Activated T-helper 17 cell treated with anti-CD3 and anti-CD28 coated beads, Interleukin-2, amount 50 U/mL, for 72 hours (primary cell): ENCODE measurements around the gene PRTN3. TPM values are rescaled to one million over a fixed set of nuclear protein-coding genes. Genes with fewer than 3 reads are reported as not detected.
"Not testable (repeated sequence)": the region's sequence is repeated elsewhere in the genome, so short reads cannot be mapped to it uniquely, and the experiment has no call there.

Experiments used
- ATAC-seq: fragments of 150-1000 bp; cut with Tn5 transposase; replicated peaks from 2 replicates; pipeline ENCODE4 v1.10.0; 2021; ENCODE audit warnings: mild to moderate bottlenecking, moderate library complexity
- H3K27ac Mint-ChIP-seq: one replicate; pipeline ENCODE4 v1.8.0; 2022; ENCODE audit warnings: mixed read lengths
- H3K27me3 Mint-ChIP-seq: one replicate; pipeline ENCODE4 v1.8.0; 2022; ENCODE audit warnings: mixed read lengths
- H3K36me3 Mint-ChIP-seq: one replicate; pipeline ENCODE4 v1.8.0; 2022; ENCODE audit warnings: low read depth, mild to moderate bottlenecking, mixed read lengths
- H3K4me1 Mint-ChIP-seq: one replicate; pipeline ENCODE4 v1.8.0; 2022; ENCODE audit warnings: mixed read lengths
- H3K4me3 Mint-ChIP-seq: one replicate; pipeline ENCODE4 v1.8.0; 2022; ENCODE audit warnings: mild to moderate bottlenecking, mixed read lengths
- H3K9me3 Mint-ChIP-seq: one replicate; pipeline ENCODE4 v1.8.0; 2022; ENCODE audit warnings: mixed read lengths
- total RNA-seq, 2 donors: library from RNA; stranded (reverse); gene quantifications; one replicate each; pipeline ENCODE4 v1.2.3, GENCODE V29; 2022

The PRTN3 gene
- total RNA-seq, 2 donors from 2014 or later, result not detected

DNA sequence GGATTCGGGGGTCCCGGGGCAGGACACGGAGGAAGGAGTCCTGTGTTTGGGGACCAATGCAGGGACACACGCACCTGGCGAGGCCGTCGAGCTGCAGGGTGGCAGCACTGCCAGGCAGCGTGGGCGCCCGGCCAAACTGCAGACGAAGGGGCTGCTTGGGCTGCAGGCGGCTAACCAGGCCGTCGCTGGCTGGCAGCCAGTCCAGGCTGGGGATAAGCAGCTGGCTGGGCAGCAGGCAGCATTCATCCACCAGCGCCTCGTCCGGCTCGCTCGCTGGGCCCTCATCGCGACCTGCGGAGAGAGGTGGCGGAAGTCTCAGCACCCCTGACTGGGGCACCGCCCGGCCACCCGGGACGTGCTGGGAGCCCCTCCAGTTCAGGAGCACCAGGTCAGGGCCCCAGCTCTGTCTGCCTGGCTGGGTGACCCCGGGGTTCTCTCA is 30.2 kb downstream of the PRTN3 start:
- ATAC-seq, result no peak
- Mint-ChIP-seq H3K9me3 (no peaks in the 10 kb centered on the region), H3K4me3 (no peak overlapping the region), H3K27ac (no peak overlapping the region), H3K27me3 (no peaks in the 10 kb centered on the region), H3K4me1 (peaks cover 4% of the 10 kb centered on the region), H3K36me3 (peaks cover 35% of the 10 kb centered on the region)

DNA sequence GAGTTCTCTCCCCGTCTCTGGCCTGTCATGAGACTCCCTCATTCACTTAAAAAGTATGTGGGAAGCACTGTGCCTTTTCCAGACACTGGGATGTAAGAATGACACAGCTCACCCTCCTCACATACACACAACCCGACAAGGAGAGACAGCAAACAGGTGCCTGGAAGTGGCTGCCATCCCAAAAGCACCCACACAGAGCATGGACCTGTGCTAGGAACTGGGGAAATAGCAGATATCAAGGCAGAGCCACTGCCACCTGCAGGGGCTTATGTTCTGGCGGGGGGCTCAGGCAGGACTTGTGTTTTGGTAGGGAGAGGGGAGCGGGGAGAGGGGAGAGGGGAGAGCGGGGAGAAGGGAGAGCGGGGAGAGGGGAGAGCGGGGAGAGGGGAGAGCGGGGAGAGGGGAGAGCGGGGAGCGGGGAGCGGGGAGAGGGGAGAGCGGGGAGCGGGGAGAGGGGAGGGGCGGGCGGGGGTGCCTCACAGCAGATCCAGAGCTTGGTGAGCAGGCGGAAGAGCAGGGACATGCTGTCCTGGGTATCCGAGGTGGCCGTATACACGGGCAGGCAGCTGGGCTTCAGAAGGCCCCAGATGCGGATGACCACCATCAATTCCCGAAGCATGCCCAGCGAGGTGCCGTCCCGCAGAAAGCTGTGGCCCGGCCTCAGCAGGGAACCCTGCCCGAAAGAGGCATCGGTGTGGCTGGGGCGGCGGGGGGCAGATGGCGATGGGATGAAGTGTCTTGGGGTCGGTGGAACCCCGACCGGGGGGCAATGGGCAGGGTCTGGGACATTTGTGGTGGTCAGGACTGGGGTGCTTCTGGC is 30.9 kb downstream of the PRTN3 start:
- no peak for ATAC-seq

DNA sequence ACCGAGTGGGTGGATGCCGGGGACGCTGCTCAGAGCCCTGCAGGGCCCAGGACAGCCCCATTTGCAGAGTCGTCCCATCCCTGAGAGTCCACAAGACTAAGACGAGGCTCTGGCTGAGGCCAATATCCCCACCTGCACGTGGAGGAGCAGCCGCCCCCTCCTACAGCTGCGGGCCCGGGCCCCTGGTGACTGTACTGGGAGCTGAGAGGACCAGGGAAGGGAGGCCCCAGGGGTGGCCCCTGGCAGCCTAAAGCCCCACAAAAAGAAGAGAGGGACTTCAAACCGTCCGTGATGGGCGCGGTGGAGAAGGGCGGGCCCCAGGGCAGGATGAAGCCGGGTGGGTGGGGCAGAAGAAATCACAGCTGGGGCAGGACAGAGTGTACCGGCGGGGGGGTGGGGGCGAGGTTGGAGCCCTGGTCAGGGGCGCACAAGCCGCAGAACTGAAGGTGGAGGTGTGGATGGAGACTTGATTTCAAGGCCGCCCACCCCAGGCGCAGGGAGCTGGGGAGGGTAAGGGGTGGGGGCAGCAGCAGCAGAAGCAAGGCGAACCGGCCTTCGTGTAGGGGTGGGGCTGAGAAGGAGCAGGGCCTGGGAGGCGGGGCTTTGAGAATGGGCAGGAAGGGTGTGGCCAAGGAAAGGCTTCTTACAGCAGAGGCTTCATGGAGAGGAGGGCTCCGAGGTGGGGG is 31.6 kb downstream of the PRTN3 start:
- peaks cover 3% of the 10 kb centered on the region for H3K4me1 Mint-ChIP-seq
- ATAC-seq, result peak; percentile 90
- H3K4me3 Mint-ChIP-seq, result peak overlapping the region; percentile 64
- H3K36me3 Mint-ChIP-seq, result peaks cover 32% of the 10 kb centered on the region
- peak overlapping the region; percentile 66 for H3K27ac Mint-ChIP-seq
- no peaks in the 10 kb centered on the region for H3K9me3 Mint-ChIP-seq
- H3K27me3 Mint-ChIP-seq, result no peaks in the 10 kb centered on the region

More for the DNA sequence above, 30.9 kb downstream of the PRTN3 start:
- H3K36me3 Mint-ChIP-seq, result peaks cover 35% of the 10 kb centered on the region
- H3K27me3 Mint-ChIP-seq, result no peaks in the 10 kb centered on the region
- H3K4me1 Mint-ChIP-seq, result peaks cover 4% of the 10 kb centered on the region
- peak overlapping the region; percentile 66 for H3K27ac Mint-ChIP-seq
- no peaks in the 10 kb centered on the region for H3K9me3 Mint-ChIP-seq
- H3K4me3 Mint-ChIP-seq, result peak overlapping the region; percentile 64

DNA sequence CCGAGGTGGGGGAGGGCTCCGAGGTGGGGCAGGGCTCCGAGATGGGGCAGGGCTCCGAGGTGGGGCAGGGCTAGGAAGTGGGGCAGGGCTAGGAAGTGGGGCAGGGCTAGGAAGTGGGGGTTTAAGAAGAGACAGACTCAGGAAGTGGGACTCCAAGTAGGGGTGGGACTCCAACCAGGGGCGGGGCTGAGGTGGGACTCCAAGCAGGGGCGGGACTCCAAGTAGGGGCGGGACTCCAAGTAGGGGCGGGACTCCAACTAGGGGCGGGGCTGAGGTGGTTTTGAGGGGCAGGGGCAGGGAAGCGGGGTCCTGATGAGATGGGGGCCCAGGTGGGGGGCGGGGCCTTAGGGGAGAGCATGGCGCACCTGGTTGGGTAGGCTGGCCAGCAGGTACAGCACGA is 32.3 kb downstream of the PRTN3 start:
- H3K4me3 Mint-ChIP-seq, result peak overlapping the region; percentile 64
- H3K9me3 Mint-ChIP-seq, result no peaks in the 10 kb centered on the region
- peak; percentile 78 for ATAC-seq
- H3K36me3 Mint-ChIP-seq, result peaks cover 27% of the 10 kb centered on the region
- no peaks in the 10 kb centered on the region for H3K4me1 Mint-ChIP-seq
- H3K27ac Mint-ChIP-seq, result peak overlapping the region; percentile 66
- H3K27me3 Mint-ChIP-seq, result no peaks in the 10 kb centered on the region

DNA sequence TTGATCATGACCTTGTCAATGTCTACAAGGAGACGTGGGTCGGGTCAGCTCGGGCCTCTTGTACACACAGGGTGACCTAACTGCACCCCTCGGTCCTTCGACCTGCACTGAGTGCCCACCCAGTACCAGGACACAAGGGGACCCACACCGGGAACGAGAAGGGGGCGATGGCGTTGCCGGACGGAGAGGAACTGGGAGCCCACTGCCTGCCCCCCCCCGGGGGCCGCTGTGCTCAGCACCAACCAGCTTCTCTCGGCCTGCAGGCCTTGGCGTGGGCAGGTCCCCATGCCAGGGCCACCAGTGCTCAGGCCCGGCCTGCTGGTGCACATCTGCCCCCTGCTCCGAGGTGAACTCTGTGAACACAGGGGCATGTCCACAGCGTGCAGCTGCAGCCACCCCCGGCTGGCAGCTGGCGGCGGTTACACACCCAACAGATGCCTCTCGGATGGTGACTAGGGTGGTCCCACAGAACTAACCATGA is 32.8 kb downstream of the PRTN3 start:
- H3K27me3 Mint-ChIP-seq, result no peaks in the 10 kb centered on the region
- H3K9me3 Mint-ChIP-seq, result no peaks in the 10 kb centered on the region
- H3K27ac Mint-ChIP-seq, result no peak overlapping the region
- peaks cover 25% of the 10 kb centered on the region for H3K36me3 Mint-ChIP-seq
- H3K4me3 Mint-ChIP-seq, result peak overlapping the region; percentile 64
- ATAC-seq, result no peak
- no peaks in the 10 kb centered on the region for H3K4me1 Mint-ChIP-seq

DNA sequence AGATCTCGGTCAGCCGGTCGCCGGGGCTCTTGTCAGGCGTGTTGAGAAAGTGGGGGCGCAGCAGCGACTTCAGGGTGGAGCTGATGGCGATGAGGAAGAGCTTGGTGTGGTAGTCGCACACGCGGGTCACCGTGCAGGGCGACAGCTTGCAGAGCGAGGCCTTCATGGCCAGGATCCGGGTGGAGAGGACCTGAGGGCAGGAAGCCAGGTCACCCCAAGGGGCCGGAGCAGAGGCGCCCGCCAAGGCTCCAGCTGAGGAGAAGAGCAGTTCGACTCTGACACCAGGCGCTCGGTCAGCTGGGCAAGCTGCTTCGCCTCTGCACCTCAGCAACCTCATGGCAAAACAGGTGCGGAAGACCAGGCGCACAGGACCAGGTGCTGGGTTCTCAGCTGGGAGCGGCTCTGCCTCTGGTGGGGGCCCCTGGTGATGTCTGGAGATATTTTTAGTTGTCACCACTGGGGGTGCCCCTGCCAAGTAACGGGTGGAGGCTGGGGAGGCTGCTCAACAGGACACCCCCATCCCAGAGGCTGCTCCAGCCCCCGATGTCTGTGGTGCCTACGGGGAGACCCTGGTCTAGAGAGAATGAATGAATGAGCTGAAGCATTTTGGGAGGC is 34.6 kb downstream of the PRTN3 start:
- Mint-ChIP-seq H3K36me3 (peaks cover 12% of the 10 kb centered on the region), H3K27ac (no peak overlapping the region), H3K9me3 (no peaks in the 10 kb centered on the region), H3K4me3 (no peak overlapping the region), H3K4me1 (peaks cover 4% of the 10 kb centered on the region), H3K27me3 (no peaks in the 10 kb centered on the region)
- no peak for ATAC-seq

DNA sequence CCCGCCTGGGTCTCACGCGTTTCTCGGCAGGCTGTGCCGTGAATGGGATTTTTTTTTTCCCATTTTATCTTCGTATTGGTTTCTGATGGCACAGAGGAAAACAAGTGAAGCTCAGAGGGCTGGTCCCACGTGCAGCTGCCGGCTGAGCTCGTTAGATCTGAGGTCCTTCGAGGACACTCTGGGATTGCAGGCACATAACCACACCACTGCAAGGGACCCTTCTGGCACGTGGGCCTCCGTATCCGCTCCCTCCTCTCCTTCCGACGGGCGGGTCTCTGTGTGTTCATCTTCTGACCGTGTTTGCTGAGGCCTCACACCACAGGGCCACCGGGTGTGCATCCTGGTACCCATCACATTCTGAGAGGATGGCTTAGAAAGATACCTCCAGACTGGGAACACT is 35.3 kb downstream of the PRTN3 start:
- Mint-ChIP-seq H3K4me1 (peaks cover 4% of the 10 kb centered on the region), H3K9me3 (no peaks in the 10 kb centered on the region), H3K36me3 (peaks cover 6% of the 10 kb centered on the region), H3K27ac (no peak overlapping the region), H3K27me3 (no peaks in the 10 kb centered on the region), H3K4me3 (no peak overlapping the region)
- no peak for ATAC-seq

DNA sequence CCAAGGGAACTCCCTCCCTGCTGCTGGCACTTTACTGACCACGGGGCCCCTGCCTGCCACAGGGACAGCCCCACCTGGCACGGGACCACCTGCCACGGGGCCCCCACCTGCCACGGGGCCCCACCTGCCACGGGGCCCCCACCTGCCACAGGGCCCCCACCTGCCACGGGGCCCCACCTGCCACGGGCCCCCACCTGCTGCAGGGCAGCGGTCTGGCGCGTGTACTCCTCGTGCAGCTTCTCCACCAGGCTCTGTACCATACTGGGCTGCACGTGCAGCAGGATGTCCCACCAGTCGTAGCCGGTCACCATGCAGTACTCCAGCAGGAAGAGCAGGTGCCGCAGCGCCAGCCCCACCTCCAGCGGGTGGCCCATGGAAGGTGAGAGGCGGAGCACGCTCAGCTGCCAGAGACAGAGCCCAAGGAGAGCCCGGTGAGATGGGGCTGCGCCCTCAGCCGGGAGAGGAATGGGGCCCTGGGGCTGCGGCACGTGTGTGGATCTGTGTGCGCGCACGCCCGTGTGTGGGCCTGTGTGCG is 36.0 kb downstream of the PRTN3 start:
- no peak overlapping the region for H3K4me3 Mint-ChIP-seq
- no peak for ATAC-seq
- no peaks in the 10 kb centered on the region for H3K9me3 Mint-ChIP-seq
- H3K27me3 Mint-ChIP-seq, result no peaks in the 10 kb centered on the region
- peaks cover 4% of the 10 kb centered on the region for H3K4me1 Mint-ChIP-seq
- H3K36me3 Mint-ChIP-seq, result peaks cover 13% of the 10 kb centered on the region
- H3K27ac Mint-ChIP-seq, result no peak overlapping the region

DNA sequence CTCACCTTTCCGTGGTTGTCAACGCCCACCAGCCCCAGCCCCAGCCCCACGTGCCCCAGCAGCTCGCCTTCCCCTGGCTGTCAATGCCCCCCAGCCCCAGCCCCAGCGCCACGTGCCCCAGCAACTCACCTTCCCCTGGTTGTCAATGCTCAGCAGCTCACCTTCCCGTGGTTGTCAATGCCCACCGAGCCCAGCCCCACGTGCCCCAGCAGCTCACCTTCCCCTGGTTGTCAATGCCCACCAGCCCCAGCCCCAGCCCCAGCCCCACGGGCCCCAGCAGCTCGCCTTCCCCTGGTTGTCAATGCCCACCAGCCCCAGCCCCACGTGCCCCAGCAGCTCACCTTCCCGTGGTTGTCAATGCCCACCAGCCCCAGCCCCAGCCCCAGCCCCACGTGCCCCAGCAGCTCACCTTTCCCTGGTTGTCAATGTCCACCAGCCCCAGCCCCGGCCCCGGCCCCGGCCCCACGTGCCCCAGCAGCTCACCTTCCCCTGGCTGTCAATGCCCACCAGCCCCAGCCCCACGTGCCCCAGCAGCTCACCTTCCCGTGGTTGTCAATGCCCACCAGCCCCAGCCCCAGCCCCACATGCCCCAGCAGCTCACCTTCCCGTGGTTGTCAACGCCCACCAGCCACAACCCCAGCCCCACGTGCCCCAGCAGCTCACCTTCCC is 37.3 kb downstream of the PRTN3 start:
- not testable (repeated sequence) for ATAC-seq, H3K4me3 Mint-ChIP-seq, H3K27ac Mint-ChIP-seq, H3K9me3 Mint-ChIP-seq, H3K27me3 Mint-ChIP-seq, H3K4me1 Mint-ChIP-seq
- peaks cover 20% of the 10 kb centered on the region for H3K36me3 Mint-ChIP-seq

DNA sequence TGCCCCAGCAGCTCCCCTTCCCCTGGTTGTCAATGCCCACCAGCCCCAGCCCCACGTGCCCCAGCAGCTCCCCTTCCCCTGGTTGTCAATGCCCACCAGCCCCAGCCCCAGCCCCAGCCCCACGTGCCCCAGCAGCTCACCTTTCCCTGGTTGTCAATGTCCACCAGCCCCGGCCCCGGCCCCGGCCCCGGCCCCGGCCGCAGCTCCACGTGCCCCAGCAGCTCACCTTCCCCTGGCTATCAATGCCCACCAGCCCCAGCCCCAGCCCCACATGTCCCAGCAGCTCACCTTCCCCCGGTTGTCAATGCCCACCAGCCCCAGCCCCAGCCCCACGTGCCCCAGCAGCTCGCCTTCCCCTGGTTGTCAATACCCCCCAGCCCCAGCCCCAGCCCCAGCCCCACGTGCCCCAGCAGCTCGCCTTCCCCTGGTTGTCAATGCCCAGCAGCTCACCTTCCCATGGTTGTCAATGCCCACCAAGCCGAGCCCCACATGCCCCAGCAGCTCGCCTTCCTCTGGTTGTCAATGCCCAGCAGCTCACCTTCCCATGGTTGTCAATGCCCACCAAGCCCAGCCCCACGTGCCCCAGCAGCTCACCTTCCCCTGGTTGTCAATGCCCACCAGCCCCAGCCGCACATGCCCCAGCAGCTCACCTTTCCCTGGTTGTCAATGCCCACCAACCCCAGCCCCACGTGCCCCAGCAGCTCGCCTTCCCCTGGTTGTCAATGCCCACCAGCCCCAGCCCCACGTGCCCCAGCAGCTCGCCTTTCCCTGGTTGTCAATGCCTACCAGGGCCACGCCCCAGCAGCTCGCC is 38.2 kb downstream of the PRTN3 start:
- not testable (repeated sequence) for H3K9me3 Mint-ChIP-seq, H3K4me1 Mint-ChIP-seq, ATAC-seq, H3K27me3 Mint-ChIP-seq, H3K4me3 Mint-ChIP-seq
- Mint-ChIP-seq H3K36me3 (peaks cover 27% of the 10 kb centered on the region), H3K27ac (peak overlapping the region; percentile 69)

DNA sequence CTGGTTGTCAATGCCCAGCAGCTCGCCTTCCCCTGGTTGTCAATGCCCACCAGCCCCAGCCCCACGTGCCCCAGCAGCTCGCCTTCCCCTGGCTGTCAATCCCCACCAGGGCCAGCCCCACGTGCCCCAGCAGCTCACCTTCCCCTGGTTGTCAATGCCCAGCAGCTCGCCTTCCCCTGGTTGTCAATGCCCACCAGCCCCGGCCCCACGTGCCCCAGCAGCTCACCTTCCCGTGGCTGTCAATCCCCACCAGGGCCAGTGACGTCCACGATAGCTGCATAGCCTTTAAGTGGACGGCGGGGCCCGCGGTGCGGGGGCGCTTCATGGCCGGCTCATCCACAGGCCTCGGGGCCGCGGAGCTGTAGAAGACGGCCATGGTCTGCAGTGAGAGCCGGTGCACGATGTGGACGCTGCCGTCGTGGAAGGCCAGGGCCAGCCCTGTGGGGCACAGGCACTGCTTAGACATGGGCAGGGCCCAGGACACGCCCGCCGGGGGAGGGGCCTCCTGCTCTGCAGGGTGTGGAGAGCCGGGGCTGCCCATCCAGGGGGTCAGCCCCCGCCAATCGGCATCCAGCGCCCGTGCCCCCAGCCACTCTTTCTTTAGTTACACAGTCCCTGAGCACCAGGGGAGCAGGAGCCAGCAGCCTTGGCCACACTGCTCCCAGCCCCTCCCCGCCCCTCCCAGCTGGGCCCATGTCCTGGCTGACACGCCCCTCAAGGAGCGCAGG is 39.1 kb downstream of the PRTN3 start:
- Mint-ChIP-seq H3K36me3 (peaks cover 28% of the 10 kb centered on the region), H3K9me3 (no peaks in the 10 kb centered on the region), H3K27me3 (no peaks in the 10 kb centered on the region), H3K27ac (no peak overlapping the region), H3K4me3 (no peak overlapping the region), H3K4me1 (peaks cover 4% of the 10 kb centered on the region)
- ATAC-seq, result no peak

DNA sequence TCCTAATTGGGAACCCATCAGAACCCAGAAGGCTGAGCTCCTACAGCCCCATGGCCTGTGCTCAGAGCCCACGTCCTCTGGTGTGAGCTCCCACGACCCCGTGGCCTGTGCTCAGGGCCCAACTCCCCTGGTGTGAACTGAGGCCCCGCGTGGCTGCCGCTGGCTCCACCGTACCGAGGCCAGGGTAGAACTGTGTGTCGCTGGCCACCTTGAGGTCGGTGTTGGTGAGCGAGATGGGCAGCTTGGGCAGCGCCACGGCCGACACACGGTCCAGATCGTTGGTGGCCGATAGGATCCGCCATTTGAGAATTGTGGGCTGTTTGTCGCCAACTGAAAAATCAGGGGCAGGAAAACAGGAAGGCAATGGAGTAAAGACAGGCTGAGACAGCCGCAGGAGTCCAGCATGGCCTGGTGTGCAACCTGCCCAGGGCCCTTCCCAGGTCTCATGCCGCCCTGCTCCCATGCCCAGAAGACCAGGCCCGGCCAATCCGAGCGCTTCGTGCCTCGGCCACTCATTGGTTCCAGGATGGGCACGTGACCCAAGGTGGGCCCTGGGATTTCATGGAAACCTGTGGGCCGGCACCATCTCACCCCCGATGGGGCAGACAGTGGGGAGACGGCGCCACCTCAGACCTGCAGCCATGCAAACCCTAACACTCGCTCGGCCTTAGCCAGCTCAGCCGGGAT is 40.7 kb downstream of the PRTN3 start:
- Mint-ChIP-seq H3K27ac (no peak overlapping the region), H3K4me3 (no peak overlapping the region), H3K36me3 (peaks cover 31% of the 10 kb centered on the region), H3K27me3 (no peaks in the 10 kb centered on the region), H3K9me3 (no peaks in the 10 kb centered on the region), H3K4me1 (peaks cover 4% of the 10 kb centered on the region)
- ATAC-seq, result no peak
